Thoracic aorta (tissue), 2 donors: ENCODE results near the gene CARD16. TPM values are rescaled to one million over a fixed set of nuclear protein-coding genes. Genes with fewer than 3 reads are reported as not detected.

ENCODE experiments used
- ATAC-seq: fragments of 150-250 bp; one replicate; pipeline ENCODE4 v1.8.0; 2017; ENCODE audit warnings: low read depth; ENCODE audit not compliant: insufficient number of reproducible peaks, low FRiP score
- DNase-seq: peaks from one replicate; pipeline ENCODE4 v3.0.0-alpha.2; 2020; ENCODE audit warnings: low spot score
- H3K27ac ChIP-seq, 2 donors: fragments of 200-600 bp; sonication (generic); 1 replicate in 1 of 2; 2 replicates in 1 of 2; pipeline ENCODE4 v1.5.1; 2016; ENCODE audit warnings: mild to moderate bottlenecking in 2 of 2, moderate library complexity in 2 of 2
- H3K27me3 ChIP-seq: fragments of 200-600 bp; sonication (generic); replicated peaks from 2 replicates; pipeline ENCODE4 v1.6.0; 2016; ENCODE audit warnings: mild to moderate bottlenecking; ENCODE audit not compliant: insufficient read depth
- H3K36me3 ChIP-seq: fragments of 200-600 bp; sonication (generic); one replicate; pipeline ENCODE4 v1.5.1; 2016
- H3K4me1 ChIP-seq, 2 donors: fragments of 200-600 bp; sonication (generic); 1 replicate in 1 of 2; 2 replicates in 1 of 2; pipeline versions ENCODE4 v1.5.1 to v1.6.0; 2016; ENCODE audit warnings: low read depth in 2 of 2, mild to moderate bottlenecking in 1 of 2; ENCODE audit not compliant: control insufficient read depth in 1 of 2
- H3K4me3 ChIP-seq: fragments of 200-600 bp; sonication (generic); 2 replicates; pipeline ENCODE4 v1.5.1; 2016; ENCODE audit warnings: mild to moderate bottlenecking
- H3K9me3 ChIP-seq: fragments of 200-600 bp; sonication (generic); 2 replicates; pipeline ENCODE4 v1.5.1; 2016
- total RNA-seq, 2 donors: library from RNA; depleted of rRNA; stranded (reverse); fragments of >200 nt; gene quantifications; one replicate each; pipeline versions ENCODE4 v1.1.0 to v1.2.3, GENCODE V29; 2016
- TF ChIP-seq, protein P1 (sequence below): fragments of 200-600 bp; sonication (generic); IDR thresholded peaks from one replicate; pipeline ENCODE4 v1.5.1; 2019; ENCODE audit warnings: antibody characterized with exemption

The CARD16 gene
- total RNA-seq, 2 donors from 2014 or later, result 0.81 to 13.5 TPM

DNA sequence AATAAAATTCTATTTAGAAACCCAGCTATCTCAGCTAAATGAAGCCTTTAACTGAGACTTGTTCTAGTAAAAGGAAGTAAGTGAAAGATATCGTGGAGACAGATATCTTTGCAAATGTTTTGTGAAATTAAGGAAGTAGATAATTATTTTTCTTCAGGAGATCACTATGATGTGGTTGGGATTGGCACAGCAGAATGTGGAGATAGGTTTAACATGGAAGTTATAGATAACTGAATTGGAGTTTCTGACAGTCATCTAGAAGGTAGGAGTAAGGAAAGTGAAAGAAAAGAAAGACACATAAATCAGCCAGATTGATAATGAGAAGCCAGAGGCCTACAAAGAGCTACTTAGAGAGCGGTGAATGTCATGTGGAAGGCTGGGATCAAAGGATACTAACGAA lies 17.5 kb downstream of the CARD16 start:
- H3K27me3 ChIP-seq, result no peaks in the 10 kb centered on the region
- no peaks in the 10 kb centered on the region for H3K36me3 ChIP-seq
- no peaks in the 10 kb centered on the region for H3K4me1 ChIP-seq
- no peak for DNase-seq
- no peak for ATAC-seq
- TF ChIP-seq, protein P1, sequence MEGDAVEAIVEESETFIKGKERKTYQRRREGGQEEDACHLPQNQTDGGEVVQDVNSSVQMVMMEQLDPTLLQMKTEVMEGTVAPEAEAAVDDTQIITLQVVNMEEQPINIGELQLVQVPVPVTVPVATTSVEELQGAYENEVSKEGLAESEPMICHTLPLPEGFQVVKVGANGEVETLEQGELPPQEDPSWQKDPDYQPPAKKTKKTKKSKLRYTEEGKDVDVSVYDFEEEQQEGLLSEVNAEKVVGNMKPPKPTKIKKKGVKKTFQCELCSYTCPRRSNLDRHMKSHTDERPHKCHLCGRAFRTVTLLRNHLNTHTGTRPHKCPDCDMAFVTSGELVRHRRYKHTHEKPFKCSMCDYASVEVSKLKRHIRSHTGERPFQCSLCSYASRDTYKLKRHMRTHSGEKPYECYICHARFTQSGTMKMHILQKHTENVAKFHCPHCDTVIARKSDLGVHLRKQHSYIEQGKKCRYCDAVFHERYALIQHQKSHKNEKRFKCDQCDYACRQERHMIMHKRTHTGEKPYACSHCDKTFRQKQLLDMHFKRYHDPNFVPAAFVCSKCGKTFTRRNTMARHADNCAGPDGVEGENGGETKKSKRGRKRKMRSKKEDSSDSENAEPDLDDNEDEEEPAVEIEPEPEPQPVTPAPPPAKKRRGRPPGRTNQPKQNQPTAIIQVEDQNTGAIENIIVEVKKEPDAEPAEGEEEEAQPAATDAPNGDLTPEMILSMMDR, result no peak
- no peaks in the 10 kb centered on the region for H3K9me3 ChIP-seq
- H3K4me3 ChIP-seq, result no peak overlapping the region
- no peak overlapping the region for H3K27ac ChIP-seq

DNA sequence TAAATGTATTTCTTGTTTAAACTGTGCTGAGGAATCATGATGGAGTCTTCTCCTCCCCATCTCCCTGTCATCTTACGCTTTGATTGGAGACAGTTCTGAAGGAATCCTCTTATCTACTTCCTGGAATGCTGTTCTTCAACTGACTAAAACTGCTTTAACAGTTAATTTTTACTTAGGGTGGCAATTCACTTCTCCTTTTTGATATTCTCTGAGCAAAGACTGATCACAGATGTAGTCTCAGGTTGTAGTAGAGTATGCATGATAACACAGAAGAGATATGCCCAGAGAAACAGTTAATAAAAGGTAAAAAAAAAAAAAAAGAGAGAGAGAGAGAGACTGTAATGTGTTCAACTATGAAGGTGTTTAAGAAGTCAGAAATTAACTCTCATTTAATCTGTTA lies 20.7 kb downstream of the CARD16 start:
- Histone ChIP-seq H3K27me3 (no peaks in the 10 kb centered on the region), H3K4me1 (no peaks in the 10 kb centered on the region), H3K4me3 (no peak overlapping the region), H3K27ac (no peak overlapping the region), H3K9me3 (no peaks in the 10 kb centered on the region), H3K36me3 (no peaks in the 10 kb centered on the region)
- no peak for DNase-seq
- no peak for ATAC-seq
- TF ChIP-seq, protein P1, result no peak

DNA sequence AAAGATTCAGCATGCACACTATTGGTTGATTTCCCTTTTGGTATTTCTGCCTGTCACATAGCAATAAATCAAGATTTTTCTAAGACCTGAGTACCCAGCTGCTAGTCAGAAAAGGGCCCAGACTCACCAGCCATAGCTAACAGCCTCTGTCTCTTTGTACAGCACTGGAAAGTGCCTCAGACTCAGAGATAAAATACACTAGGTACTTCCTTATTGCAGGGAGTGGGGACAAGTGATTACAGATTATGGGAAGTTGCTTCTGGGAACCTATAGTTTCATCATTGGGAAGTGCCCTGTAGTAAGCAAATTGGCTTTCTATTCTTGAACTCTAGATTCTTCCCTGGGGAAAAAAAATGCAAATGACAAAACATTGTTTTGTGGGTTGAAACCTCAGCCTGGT lies 22.1 kb downstream of the CARD16 start, which contains the start of gene CASP5:
TSS of gene CASP5 (minus strand) at position 166 of the 400 bp plus-strand sequence. CDS start at position 134, 32 bp downstream.
- no peak within 1 kb of the TSS for H3K4me3 ChIP-seq
- H3K36me3 ChIP-seq, result no peaks in the 10 kb centered on the region
- no peak within 1 kb of the TSS for H3K27ac ChIP-seq
- DNase-seq, result no peak
- ATAC-seq, result no peak
- H3K27me3 ChIP-seq, result no peaks in the 10 kb centered on the region
- H3K4me1 ChIP-seq, result no peaks in the 10 kb centered on the region
- H3K9me3 ChIP-seq, result no peaks in the 10 kb centered on the region
- TF ChIP-seq, protein P1, result no peak

DNA sequence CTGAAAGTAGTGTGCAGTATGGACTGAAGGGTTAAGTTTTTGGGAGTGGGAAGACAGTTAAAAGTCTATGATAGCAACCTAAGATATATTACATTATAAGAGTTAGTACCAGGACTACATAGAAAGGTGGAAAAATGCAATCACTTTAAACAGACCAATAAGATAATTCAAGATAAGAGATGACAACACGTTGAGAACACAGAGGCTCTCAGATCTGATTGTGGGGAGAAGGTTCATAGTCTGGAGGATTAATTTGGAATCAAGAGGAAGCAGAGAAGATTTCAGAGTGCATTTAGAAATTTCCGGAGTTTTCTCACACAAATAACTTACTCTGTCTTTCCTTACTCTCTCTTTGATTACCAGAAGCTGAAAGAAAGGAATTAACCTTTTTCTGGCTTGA lies 22.6 kb downstream of the CARD16 start:
- TF ChIP-seq, protein P1, result no peak

DNA sequence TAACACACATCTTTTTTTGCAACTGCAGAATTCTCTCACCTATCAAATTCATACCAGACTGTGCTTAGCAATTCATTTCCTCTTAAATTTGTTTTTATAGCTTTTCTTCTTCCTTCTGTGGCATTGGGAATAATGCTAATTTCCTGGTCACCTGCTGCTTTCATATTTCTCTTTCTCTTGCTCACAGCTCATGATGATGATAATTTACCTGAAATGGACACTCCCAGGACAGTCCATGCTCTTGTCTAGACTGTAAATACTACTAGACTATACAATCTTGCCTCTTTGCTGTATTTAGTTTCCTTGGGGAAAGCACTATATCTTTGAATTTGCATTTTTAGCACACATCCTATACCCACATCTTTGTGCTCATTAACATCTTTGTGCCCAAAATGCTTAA lies 37.7 kb downstream of the CARD16 start:
- TF ChIP-seq, protein P1, result no peak
- Histone ChIP-seq H3K4me1 (no peaks in the 10 kb centered on the region), H3K9me3 (no peaks in the 10 kb centered on the region), H3K36me3 (no peaks in the 10 kb centered on the region), H3K4me3 (no peak overlapping the region), H3K27ac (no peak overlapping the region), H3K27me3 (no peaks in the 10 kb centered on the region)
- no peak for ATAC-seq
- DNase-seq, result no peak

More for the DNA sequence above, 22.6 kb downstream of the CARD16 start:
- ATAC-seq (no peak), DNase-seq (no peak)
- H3K4me1 ChIP-seq, result no peaks in the 10 kb centered on the region
- H3K36me3 ChIP-seq, result no peaks in the 10 kb centered on the region
- H3K4me3 ChIP-seq, result no peak overlapping the region
- H3K27ac ChIP-seq, result no peak overlapping the region
- H3K27me3 ChIP-seq, result no peaks in the 10 kb centered on the region
- H3K9me3 ChIP-seq, result no peaks in the 10 kb centered on the region
